Measurements from ENCODE around the gene PLEKHG3.

DNA sequence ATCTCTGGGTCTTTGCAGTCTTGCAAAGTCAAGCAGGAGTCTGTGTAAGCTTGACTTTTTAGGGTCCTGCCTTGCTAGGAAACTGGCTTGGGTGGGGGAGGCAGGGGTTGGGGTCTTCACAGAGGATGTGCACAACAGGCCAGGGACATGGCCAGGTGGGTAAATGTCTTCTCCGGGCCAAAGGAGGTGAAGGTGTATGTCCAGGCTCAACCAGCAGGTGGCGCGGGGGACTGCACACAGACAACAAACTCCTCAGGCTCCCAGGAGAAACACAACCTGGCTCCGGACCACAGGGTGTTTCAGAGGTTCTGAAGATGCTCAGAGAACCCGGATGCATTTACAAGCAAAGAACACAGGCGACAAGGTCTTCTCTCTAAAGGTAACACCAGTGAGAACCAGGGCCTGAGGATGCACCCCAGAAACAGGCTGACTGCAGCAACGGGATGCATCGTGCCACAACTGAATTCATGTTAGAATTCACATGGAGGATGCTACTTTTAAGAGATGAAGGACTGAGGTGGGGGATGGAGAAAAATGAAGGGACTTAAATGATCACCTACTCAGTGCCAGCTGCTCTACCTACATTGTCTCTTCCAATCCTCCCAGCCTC, 56.0 kb downstream of the PLEKHG3 start:
- TF ChIP-seq ELF4 (IDR thresholded peaks at IDR 0.05) (no peak), ARNT (IDR thresholded peaks at IDR 0.05) (no peak), SUZ12 (IDR thresholded peaks at IDR 0.05) (no peak), LEF1 (IDR thresholded peaks at IDR 0.05; ENCODE audit: borderline replicate concordance) (no peak), FOXK2 (IDR thresholded peaks at IDR 0.05) (no peak), SP1 (IDR thresholded peaks at IDR 0.05) (no peak), TARDBP (IDR thresholded peaks at IDR 0.05) (no peak)
